OCI-LY1 (cell line): ENCODE results near the gene FAM114A1.

ENCODE experiments used
- CTCF ChIP-seq: fragments of 200-600 bp; sonication (generic), shearing (Covaris generic); IDR thresholded peaks from 2 replicates; pipeline ENCODE4 v1.5.1; 2017; ENCODE audit warnings: mild to moderate bottlenecking, antibody characterized with exemption, low read length, moderate library complexity, mixed read lengths
- EZH2 ChIP-seq: fragments of 200-600 bp; sonication (generic), shearing (Covaris generic); IDR thresholded peaks from 2 replicates; pipeline ENCODE4 v1.8.0; 2017; ENCODE audit warnings: borderline replicate concordance, mixed run types, mild to moderate bottlenecking, antibody characterized with exemption, low read length, moderate library complexity, mixed read lengths

GRCh38 chr4:38952017-38952416, 84.4 kb downstream of the FAM114A1 start:
- TF ChIP-seq EZH2 = no peak
- no peak for TF ChIP-seq CTCF
